ENCODE results near the gene TAF11.
A peak's percentile ranks its signal among the peaks of the same experiment; 100 is the strongest.
"Not testable (repeated sequence)": the region's sequence is repeated elsewhere in the genome, so short reads cannot be mapped to it uniquely, and the experiment has no call there.

The TAF11 gene

DNA sequence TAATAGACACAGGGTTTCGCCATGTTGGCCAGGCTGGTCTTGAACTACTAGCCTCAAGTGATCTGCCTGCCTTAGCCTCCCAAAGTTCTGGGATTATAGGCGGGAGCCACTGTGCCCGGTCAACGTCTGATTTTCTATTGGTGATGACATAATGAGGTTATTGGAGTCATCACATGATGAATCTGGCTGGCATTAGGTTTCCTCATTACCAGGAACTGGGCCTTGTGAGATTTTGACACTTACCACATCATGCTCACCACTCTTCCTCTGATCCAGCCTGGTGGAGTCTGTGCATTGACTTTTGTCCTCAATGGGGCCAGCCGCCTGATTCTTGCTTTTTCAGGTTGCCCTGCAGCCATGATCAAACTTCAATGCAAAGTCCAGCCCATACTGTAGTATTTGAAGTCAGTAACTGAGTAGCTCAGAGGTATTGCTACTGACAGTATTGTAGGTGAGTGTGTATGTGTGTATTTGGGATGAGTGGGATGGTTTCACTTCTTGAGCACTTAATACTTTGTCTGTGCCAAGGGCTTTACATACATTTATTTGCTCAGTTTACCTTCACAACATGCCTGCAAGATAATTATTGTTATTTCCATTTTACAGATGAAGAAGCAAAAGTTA lies 17.3 kb upstream of the TAF11 start:
- DNase-seq: no peak

DNA sequence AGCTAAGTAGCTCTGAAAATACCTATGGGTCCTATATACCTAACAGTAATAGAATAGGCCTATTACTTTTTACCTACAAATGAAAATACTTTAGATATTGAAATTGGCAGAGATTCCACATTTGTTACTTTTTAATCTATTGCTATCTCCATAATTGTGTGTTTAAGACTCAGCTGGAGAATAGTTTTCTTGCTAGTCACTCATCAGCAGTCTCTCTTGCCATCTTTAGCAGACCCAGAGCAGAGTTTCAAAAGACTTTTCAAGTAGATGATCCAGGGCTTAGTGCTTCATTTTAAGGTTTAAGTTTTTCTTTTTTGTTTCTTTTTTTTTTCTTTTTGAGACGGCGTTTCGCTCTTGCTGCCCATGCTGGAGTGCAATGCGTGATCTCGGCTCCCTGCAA lies 14.1 kb upstream of the TAF11 start:
- no peak for DNase-seq

DNA sequence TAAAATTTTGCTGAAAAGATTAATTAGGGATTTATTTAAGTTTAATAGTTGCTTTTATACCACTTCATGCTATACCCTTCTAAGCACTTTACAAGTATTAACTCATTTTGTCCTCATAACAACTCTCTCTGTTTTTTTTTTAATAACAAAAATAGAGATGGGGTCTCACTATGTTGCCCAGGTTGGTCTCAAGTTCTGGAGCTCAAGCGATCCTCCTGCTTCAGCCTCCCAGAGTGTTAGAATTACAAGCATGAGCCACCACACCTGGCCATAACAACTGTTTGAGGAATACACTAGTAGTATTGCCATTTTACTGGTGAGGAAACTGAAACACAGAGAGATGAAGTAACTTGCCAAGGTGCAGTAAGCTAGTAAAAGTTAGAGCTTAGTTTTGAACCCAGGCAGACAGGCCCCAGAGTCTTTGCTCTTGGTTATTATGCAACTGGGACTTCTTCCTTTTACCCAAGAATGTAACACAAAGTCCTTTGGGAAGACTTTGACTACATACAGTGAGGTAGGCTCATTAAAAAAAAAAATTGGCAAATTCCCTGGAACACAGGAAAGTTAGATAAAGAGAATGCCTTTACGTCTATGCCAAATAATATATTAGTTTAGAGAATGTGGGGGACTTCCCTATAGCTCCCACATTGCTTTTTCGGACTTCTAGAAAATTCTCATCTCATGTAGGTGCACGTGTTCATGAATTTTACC lies 12.6 kb upstream of the TAF11 start:
- DNase-seq: no peak

DNA sequence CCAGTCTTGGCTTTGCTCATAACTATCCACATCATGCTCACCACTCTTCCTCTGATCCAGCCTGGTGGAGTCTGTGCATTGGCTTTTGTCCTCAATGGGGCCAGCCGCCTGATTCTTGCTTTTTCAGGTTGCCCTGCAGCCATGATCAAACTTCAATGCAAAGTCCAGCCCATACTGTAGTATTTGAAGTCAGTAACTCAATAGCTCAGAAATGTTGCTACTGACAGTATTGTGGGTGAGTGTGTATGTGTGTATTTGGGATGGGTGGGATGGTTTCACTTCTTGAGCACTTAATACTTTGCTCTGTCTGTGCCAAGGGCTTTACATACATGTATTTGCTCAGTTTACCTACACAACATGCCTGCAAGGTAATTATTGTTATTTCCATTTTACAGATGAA lies 11.9 kb upstream of the TAF11 start:
- DNase-seq: not testable (repeated sequence)

DNA sequence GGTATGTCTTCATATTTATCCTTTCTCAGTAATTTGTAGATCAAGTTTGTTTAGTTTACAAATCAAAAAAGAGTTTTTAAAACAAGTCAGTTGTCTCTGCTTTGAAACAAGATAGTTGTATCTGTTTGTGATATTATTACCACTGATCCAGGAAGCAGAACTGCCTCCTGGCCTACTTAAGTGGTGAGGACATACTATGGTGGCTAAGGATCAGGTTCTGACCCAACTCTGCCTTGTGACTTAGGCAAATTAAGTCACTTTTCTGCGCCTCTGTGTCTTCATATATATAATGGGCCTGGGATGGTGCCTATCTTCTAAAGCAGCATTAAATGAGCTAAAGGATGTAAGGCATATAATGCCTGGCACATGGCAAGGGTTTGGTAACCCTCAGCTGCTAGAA lies 9.9 kb upstream of the TAF11 start:
- no peak for DNase-seq

DNA sequence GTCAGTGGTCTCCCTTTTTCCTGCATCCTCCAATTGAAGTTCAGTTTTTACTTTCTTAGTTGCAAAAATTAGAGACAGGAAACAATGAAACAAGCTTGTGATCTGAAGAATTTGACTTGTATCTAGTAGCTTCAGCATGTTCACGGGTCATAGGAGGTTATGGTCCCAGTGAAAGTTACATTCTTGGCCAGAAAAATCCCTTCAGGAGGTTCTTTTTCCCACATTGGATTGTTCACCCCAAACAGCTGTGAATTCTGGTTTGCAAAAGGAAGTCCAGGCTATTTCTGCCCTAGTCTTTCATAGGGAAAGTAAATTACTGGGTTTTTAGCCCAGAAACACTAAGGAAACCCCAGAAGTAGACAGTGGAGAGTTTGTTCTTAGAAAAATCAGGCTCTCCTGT lies 9.3 kb upstream of the TAF11 start:
- no peak for DNase-seq

DNA sequence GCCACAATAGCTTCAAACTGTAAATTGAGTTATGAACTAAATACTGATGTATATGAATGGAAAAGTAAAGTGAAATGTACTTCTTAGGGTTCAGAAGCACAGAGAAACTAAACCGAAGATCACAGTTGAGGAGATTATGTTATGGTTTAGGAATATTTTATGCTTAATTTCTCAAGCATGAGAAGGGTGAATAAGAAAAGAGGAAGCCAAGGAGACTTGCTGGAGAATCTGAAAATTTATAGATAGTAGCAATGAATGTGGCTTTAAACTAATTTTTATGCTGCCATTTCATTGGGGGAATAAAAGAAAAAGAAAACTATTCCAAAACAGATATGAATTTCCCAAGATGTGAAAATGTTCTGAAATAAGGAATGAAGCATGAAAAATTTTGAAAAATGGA lies 6.9 kb upstream of the TAF11 start:
- no peak for DNase-seq

DNA sequence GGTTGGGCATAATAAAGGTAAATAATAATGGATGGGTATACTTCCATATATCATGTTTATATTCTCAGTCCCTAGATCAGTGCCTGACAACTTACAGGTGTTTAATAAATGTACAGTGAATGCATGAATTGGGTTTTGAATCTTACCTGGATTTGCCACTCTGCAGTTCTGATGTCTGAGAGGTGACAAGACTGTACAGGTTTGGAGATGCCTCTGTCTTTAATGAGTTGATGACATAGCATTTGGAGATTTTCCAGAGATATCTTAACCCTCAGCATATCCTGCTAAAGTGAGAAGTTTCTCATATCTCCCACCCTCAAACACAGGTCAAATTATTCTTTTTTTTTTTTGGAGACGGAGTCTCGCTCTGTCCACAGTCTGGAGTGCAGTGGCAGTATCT lies 3.5 kb upstream of the TAF11 start:
- no peak for DNase-seq

DNA sequence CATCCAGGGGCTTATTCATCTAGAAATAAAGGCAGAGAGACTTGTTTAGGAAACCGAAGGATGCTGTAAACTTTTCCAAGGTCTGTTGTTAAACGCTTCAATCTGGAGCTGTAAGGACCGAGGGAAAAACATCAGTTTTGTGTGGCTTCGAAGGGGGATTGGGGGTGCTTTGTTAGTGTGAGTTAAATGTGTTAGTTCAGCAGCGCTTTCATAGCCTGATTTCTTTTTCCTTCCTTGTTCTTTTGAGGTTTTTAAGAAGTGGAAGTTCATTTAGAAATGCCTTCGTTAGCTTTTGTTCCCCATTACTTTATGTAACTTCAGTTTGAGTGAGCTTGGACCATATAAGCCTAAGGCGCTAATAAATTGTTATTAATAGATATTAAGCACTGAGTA lies 2.7 kb upstream of the TAF11 start:
- no peak for DNase-seq

DNA sequence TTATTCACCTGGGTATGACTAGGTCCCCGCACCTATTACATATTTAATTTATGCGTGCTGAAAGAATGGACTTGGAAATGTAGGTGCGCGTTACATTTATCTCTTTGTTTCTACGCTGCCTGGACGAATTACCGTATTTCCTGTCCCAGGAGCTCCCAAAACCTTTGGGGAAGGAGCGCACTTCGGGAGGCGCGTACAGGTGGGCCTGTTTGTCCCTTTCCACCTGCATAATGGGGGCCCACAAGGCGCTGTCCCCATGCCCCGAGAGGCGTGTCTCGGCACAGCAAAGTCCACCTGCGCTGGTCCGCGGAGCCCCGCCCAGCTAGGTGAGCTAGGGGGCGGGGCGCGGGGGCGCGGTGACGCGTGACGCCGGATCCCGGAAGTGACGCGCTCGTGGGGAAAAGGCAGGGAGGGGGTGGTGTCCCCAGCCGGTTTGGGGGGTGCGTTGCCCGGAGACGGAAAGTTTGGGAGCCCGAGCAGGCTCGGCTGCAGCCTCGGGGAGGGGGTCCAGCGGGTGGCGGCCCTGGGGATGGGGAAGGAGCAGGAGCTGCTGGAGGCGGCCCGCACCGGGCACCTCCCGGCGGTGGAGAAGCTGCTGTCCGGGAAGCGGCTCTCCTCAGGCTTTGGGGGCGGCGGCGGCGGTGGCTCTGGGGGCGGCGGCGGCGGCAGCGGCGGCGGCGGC lies 1.2 kb upstream of the TAF11 start, which contains the start of gene ANKS1A:
ANKS1A (plus strand) TSS at position 382 of the 682 bp plus-strand sequence; CDS start at position 530, 148 bp downstream.
- DNase-seq: peak; percentile 93

DNA sequence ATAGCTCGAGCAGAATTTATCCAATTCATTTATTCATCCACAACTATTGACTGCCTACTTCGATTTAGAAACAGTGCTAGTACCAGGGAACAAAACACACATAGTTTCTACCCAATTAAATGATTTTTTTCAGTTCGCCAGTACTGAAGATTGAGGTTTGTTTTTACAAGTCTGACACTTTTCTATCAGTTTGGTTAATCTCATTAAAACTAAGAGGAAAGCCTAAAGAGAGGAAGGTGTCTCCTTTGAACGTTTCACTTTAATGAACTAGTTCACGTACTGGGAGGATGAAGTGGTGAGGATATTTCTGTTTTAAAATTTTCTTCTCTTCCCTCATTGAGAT lies 643 bp upstream of the TAF11 start:
- DNase-seq: no peak

DNA sequence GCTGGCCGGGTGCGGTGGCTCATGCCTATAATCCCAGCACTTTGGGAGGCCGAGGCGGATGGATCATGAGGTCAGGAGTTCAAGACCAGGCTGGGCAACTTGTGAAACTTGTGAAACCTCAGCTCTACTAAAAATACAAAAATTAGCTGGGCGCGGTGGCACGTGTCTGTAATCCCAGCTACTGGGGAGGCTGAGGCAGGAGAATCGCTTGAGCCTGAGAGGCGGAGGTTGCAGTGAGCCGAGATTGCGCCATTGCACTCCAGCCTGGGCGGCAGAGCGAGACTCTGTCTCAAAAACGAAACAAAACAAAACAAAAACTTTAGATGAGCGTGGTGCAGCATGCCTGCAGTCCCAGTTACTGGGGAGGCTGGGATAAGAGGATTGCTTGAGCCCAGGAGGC lies 2.0 kb downstream of the TAF11 start:
- DNase-seq: not testable (repeated sequence)

DNA sequence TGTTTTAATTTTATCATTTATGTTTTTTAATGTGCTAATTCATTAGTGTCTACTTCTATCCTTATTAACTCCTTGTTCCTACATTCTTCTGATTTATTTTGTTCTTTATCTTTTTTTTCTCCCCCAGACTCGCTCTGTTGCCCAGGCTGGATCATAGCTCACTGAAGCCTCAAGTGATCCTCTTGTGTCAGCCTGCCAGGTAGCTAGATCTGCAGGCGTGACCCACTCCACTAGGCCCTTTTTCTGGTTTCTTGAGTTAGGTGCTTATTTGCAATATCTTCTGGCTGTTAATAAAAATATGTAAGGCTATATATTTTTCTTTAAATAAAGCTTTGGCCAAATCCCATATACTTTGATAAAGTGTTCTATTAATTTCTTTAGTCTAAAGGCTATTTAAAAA lies 2.8 kb downstream of the TAF11 start:
- DNase-seq: no peak

DNA sequence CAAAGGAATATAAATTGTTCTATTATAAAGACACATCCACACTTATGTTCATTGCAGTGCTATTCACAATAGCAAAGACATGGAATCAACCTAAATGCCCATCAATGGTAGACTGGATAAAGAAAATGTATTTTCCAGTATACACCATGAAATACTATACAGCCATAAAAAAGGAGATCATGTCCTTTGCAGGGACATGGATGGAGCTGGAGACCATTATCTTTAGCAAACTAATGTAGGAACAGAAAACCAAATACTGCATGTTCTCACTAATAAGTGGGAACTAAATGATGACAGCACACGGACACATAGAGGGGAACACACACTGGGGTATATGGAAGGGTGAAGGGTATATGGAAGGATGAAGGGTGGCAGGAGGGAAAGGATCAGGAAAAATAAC lies 3.8 kb downstream of the TAF11 start:
- DNase-seq: not testable (repeated sequence)

DNA sequence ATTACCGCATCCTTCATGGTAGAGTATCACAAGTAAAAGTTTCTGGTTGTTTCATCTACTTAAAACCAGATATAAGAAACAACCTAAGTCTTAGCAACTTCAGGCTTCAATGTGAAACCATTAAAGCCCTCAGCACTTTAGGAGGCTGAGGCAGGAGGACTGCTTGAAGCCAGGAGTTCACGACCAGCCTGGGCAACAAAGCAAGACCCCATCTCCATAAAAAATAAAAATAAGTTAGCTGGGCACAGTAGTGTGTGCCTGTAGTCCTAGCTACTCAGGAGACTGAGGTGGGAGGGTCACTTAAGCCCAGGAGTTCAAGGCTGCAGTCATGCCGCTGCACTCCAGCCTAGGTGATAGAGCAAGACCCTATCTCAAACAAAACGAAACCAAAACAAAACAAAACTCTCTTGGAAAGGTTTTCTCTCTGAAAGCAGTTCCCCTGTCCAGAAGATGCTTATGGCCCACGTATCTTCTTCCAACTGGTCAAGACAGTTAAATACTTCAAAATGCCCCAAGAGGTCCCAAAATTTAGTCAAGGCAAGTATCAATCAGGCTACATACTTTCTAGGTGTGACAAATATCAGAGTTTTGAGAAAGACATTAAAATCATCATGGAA lies 9.9 kb downstream of the TAF11 start:
- DNase-seq: no peak

DNA sequence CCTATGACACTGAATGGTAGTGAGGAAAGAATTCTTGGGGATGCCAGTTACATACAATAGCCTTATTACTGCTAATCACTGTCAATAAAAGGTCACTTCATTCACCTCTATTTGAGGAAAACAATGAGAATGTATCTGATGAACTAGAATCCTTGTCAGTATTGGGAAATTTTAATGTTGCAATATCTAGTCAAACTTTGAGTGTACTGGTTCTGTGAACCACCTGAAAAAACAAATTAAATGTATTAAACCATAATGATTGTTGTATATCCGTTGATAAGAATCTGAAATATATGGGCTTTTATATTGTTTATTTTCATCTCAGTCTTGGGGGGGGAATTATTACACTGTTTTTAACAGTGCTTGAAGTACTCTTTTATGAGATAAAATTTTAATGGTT lies 10.6 kb downstream of the TAF11 start:
- no peak for DNase-seq

DNA sequence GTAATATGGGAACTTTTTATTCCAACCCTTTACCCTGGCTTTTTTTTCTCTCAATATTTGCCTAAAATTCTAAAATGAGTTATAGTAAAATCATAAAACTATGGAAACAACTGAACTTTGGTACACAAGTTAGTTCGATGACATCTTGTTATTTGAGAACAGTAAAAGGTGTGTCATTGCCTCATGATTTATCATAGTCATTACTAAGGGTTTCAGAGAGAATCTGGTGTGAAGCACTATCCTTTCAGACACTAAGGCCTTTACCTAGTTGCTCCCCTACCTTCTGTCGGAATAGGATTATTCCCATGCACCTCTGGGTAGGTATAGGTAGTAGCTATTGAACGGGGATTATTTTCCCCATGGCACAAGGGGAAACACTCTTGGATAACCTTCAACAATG lies 11.4 kb downstream of the TAF11 start:
- DNase-seq: no peak

DNA sequence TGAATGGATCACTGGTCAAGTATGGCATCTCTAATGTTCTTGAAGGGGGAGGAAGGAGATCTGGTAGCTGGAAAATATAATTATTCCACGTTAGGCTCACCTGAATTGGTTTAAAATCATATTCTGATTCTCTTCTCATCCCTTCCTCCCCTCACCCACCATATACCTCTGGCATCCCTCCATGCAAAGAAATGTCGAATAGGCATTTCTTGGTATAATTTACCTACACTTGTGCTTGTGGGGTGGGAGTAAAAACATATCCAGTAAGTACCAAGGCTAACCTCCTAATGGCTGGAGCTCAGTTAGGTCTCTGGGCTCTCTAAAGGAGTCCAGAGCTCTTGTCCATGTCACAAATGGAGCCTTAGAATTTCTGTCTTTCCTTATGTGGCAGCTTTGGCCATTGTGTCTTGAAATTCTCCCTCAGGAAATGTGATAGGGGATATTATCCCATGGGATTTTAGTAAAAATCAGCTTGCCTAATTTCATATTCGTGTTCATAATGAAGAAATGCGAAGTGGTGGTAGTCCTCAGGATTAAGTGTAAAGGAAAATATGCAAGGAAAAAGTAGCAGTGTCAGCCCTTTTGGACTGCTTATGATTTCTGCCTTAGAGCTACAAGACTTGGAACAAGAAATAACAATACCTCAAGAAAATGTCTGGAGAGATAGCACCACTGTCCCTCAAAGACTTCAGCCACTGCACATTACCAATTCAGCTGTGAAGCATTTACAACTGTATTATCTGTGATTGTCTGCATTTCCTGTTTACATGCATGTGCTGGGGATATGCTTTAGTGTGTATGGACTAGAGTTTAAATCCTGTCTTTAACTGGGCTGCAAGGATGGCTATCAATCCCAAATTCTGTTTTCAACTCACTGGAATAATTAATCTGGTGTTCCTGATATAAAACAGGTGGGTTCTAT lies 12.3 kb downstream of the TAF11 start:
- no peak for DNase-seq

DNA sequence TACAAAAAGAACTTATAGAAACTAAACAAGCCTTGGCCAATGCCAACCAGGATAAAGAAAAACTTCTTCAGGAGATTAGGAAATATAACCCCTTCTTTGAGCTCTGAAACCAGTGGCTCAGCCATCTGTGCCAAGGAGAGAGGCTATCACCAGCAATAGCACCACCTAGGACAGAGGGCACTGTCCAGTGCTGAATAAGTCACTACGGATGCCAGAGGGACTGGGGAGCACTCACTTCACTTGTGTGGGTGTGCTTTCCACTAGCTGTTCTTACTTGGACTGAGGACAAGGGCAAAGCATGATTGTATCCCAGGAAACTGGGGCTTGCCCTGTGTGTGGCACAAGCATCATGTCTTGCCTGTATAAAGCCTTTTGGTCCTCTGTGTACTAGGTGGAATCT lies 15.5 kb downstream of the TAF11 start:
- DNase-seq: no peak

DNA sequence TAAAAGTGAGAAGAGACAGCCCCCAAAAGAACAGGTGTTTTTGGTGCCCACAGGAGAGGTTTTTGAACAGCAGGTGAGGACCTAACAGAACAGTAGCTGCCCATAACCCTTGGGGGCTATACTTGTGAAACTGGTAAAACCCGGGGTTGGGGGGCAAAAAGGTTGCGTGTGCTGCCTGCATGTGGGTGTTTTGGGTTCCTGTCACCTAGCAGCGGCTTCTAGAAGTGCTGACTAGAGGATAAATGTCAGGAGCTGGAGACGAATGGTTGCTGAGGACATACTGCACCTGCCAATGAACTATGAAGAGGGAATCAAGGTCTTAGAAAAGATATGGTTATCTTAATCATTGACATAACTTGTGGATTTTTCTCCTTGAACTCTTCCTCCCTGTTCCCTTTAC lies 16.0 kb downstream of the TAF11 start:
- DNase-seq: no peak

DNA sequence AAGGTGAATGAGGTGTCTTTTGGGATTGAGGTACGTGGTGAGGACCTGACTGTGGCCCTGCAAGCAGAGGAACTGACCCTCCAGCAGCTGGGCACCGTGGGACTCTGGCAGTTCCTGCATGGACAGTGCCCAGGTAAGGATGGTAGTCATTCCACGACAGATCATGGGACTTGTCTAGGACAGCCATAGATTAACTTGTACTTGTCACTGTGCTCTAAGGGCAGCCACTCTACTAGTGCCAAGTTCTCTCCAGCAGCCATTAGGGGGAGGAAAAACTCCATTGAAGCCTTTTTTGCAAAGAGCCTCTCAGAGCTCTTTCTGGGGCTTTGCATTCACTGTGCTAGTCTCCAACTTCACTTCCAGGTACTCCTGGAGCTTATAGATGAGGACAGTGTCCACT lies 20.4 kb downstream of the TAF11 start:
- DNase-seq: no peak

DNA sequence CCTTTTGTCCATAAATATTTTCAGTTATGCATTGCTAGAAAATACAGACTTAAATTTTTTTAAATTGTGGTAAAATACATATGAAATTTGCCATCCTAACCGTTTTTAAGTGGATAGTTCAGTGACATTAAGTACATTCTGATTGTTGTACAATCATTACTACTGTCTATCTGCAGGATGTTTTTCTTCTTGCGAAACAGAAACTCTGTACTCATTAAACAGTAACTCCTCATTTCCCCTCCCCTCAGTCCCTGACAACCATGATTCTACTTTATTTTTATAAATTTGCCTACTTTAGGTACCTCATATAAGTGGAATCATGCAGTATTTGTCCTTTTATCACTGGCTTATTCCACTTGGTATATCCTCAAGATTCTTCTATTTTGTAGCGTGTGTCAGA lies 21.3 kb downstream of the TAF11 start:
- DNase-seq: no peak

DNA sequence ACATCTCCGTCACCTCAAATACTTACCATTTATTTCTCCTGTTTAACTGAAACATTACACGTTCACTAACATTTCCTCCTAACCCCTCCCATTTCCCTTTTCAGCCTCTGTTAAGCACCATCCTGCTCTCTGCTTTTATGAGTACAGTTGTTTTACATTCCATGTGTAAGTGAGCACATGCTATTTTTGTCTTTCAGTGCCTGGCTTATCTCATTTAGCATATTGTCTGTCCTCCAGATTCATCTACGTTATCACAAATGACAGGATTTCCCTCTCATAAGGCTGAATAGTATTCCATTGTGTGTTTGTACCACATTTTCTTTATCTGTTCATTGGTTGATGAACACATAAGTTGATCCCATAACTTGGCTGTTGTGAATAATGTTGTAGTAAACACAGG lies 22.7 kb downstream of the TAF11 start:
- no peak for DNase-seq

Data from activated CD4-positive, alpha-beta T cell treated with anti-CD3 and anti-CD28 coated beads for 48 hours (primary cell).